ENCODE measurements around the gene DUSP5. TPM values are rescaled to one million over a fixed set of nuclear protein-coding genes. Genes with fewer than 3 reads are reported as not detected.

The DUSP5 gene
- total RNA-seq, 1 donor from 2014 or later = 0.34 TPM

DNA sequence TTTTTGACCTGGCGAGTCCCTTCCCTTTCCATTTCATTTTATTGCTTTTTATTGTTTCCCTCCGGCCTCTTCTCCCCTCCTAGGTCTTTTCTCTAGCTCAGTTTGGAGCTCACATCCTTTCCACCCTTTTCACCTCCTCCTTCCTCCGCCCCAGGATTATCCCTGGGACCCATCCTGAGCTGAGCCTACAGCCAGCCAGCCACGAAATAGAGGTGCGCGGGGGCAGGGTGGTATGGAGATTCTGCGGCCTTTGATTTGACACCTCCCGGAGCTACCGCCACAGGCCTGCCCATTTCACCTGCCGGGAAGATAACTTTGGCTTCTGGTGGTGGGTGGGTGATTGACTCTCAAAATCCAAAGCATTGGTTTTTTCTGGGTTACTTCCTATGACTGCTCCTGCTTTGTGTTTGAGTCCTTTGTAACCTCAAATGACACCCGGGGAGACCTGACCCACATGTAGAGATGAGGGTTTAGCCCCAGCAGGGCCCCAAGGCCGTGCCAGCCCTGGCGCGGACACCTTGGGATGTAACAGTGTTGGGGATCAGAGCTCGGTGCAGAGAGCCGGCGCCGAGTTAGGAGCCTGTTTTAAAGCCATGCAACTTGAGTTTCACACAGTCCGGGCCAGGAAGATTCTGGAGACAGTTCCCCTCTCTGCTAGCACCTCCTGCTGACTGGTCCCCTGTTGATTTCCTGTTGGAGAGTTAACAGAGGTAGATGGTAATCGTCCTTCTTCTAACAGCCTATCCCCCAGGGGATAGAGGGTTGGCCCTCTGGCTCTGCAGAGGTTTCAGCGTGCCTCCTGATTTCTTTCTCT, 1.5 kb downstream of the DUSP5 start:
- no peak overlapping the region for H3K27ac ChIP-seq
- H2AFZ ChIP-seq (replicated peaks) = no peak overlapping the region
- Mint-ChIP-seq H3K9me3 (peaks cover 2% of the 10 kb centered on the region), H3K27ac (peak overlapping the region; percentile 16), H3K36me3 (no peaks in the 10 kb centered on the region), H3K4me3 (peak overlapping the region; percentile 88), H3K4me1 (peaks cover 64% of the 10 kb centered on the region), H3K27me3 (ENCODE audit: insufficient read depth, low read depth) (peaks cover 20% of the 10 kb centered on the region)
- no peaks in the 10 kb centered on the region for H3K79me2 ChIP-seq (ENCODE audit: low read depth)
- H3F3A ChIP-seq (ENCODE audit: low read depth) = peaks cover 40% of the 10 kb centered on the region
- no peaks in the 10 kb centered on the region for H3K36me3 ChIP-seq
- peaks cover 48% of the 10 kb centered on the region for H3K4me1 ChIP-seq
- peak; percentile 54 for DNase-seq (ENCODE audit: low spot score)
- no peak overlapping the region for H3K9ac ChIP-seq
- H4K20me1 ChIP-seq (ENCODE audit: low read depth) = peaks cover 13% of the 10 kb centered on the region
- no peaks in the 10 kb centered on the region for H3K9me3 ChIP-seq (ENCODE audit: low read depth)
- TF ChIP-seq EZH2 (IDR thresholded peaks at IDR 0.05) (peak; percentile 93), EZH2phosphoT487 (IDR thresholded peaks at IDR 0.05) (peak; percentile 0)
- TF ChIP-seq, protein P1, sequence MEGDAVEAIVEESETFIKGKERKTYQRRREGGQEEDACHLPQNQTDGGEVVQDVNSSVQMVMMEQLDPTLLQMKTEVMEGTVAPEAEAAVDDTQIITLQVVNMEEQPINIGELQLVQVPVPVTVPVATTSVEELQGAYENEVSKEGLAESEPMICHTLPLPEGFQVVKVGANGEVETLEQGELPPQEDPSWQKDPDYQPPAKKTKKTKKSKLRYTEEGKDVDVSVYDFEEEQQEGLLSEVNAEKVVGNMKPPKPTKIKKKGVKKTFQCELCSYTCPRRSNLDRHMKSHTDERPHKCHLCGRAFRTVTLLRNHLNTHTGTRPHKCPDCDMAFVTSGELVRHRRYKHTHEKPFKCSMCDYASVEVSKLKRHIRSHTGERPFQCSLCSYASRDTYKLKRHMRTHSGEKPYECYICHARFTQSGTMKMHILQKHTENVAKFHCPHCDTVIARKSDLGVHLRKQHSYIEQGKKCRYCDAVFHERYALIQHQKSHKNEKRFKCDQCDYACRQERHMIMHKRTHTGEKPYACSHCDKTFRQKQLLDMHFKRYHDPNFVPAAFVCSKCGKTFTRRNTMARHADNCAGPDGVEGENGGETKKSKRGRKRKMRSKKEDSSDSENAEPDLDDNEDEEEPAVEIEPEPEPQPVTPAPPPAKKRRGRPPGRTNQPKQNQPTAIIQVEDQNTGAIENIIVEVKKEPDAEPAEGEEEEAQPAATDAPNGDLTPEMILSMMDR (IDR thresholded peaks at IDR 0.05) = no peak
- peaks cover 58% of the 10 kb centered on the region for H3K27me3 ChIP-seq
- peak overlapping the region; percentile 88 for H3K4me2 ChIP-seq
- peak overlapping the region; percentile 87 for H3K4me3 ChIP-seq

DNA sequence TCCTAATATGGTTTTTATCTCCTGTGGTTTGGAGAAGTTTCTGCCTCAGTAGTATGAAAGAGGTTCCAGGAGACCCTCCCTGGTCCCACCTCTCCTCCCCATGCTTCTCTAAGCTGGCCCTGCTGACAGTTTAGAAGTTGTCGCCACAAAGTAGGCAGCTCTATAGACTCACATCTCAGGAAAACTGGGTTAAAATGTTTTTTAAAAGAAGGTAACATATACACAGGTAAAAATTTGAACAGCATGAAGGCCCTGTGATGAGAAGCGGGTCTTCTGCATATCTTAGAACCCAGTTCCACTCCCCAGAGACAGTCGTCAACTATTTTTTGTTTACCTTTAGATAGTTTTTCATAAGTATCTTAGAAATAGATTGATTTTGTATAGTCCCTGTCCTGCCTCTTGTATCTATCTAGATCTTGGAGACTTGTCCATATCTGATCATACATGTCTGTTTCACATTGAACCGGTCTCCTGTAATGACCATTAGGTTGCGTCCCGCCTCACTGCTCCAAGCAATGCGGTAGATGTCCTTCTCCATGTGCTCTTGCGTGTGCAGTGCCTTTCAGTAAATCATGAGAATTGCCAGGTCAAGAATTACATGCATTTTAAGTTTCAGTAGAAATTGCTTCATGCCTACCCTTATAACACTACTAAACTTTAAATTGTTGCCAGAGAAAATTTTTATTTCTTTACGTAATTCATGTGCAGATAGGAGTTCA, 2.2 kb downstream of the DUSP5 start:
- Mint-ChIP-seq H3K36me3 (no peaks in the 10 kb centered on the region), H3K4me1 (peaks cover 64% of the 10 kb centered on the region), H3K9me3 (peaks cover 2% of the 10 kb centered on the region), H3K27ac (no peak overlapping the region), H3K27me3 (ENCODE audit: insufficient read depth, low read depth) (peaks cover 20% of the 10 kb centered on the region), H3K4me3 (peak overlapping the region; percentile 88)
- Histone ChIP-seq H3K27ac (no peak overlapping the region), H3F3A (ENCODE audit: low read depth) (peaks cover 40% of the 10 kb centered on the region), H2AFZ (replicated peaks) (no peak overlapping the region), H3K4me1 (peaks cover 48% of the 10 kb centered on the region), H3K9ac (no peak overlapping the region), H4K20me1 (ENCODE audit: low read depth) (peaks cover 13% of the 10 kb centered on the region), H3K4me2 (peak overlapping the region; percentile 88), H3K4me3 (peak overlapping the region; percentile 87), H3K79me2 (ENCODE audit: low read depth) (no peaks in the 10 kb centered on the region), H3K36me3 (no peaks in the 10 kb centered on the region), H3K9me3 (ENCODE audit: low read depth) (no peaks in the 10 kb centered on the region), H3K27me3 (peaks cover 58% of the 10 kb centered on the region)
- TF ChIP-seq EZH2 (IDR thresholded peaks at IDR 0.05) = no peak
- TF ChIP-seq EZH2phosphoT487 (IDR thresholded peaks at IDR 0.05) = no peak
- TF ChIP-seq, protein P1 (IDR thresholded peaks at IDR 0.05) = no peak
- no peak for DNase-seq (ENCODE audit: low spot score)

DNA sequence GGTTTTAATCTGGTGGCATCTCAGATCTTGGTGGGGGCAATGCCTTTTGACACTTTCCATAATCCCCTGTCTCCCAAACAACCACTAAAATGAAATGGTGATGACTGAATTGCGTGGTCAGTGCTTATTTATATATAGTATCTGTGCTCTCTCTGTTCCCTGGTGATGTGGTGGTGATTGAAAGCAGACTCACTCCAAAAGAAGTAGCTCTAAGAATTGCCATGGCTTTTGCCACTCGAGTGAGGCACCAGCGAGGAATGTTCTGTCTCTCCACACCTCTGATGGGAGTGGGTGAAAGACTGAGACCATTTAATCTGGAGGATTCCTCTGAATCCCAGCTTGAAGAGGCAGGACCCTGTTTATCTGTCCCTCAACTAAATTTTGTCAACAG, 2.8 kb downstream of the DUSP5 start:
- DNase-seq (ENCODE audit: low spot score) = no peak
- Histone ChIP-seq H3K4me3 (no peak overlapping the region), H2AFZ (replicated peaks) (no peak overlapping the region), H3K79me2 (ENCODE audit: low read depth) (no peaks in the 10 kb centered on the region), H3K4me1 (peaks cover 48% of the 10 kb centered on the region), H3K27ac (no peak overlapping the region), H3K27me3 (peaks cover 54% of the 10 kb centered on the region), H3K9me3 (ENCODE audit: low read depth) (no peaks in the 10 kb centered on the region), H3K4me2 (no peak overlapping the region), H3K9ac (no peak overlapping the region), H3F3A (ENCODE audit: low read depth) (peaks cover 40% of the 10 kb centered on the region), H4K20me1 (ENCODE audit: low read depth) (peaks cover 13% of the 10 kb centered on the region), H3K36me3 (no peaks in the 10 kb centered on the region)
- H3K4me3 Mint-ChIP-seq = peak overlapping the region; percentile 57
- TF ChIP-seq, protein P1 (IDR thresholded peaks at IDR 0.05) = no peak
- no peak for TF ChIP-seq EZH2 (IDR thresholded peaks at IDR 0.05)
- TF ChIP-seq EZH2phosphoT487 (IDR thresholded peaks at IDR 0.05) = no peak
- H3K36me3 Mint-ChIP-seq = no peaks in the 10 kb centered on the region
- peaks cover 2% of the 10 kb centered on the region for H3K9me3 Mint-ChIP-seq
- H3K4me1 Mint-ChIP-seq = peaks cover 64% of the 10 kb centered on the region
- no peak overlapping the region for H3K27ac Mint-ChIP-seq
- peaks cover 20% of the 10 kb centered on the region for H3K27me3 Mint-ChIP-seq (ENCODE audit: insufficient read depth, low read depth)

Data from neural progenitor cell (in vitro differentiated cells).